HG02885 (cell line): ENCODE results near the gene PRRC2A.
"Not testable (repeated sequence)": the region's sequence is repeated elsewhere in the genome, so short reads cannot be mapped to it uniquely, and the experiment has no call there.

Experiments
- ATAC-seq: cut with Tn5 transposase; IDR thresholded peaks from one replicate; pipeline ENCODE4 v1.9.1; 2021; ENCODE audit warnings: mild to moderate bottlenecking; ENCODE audit not compliant: unreplicated experiment, poor library complexity

PRRC2A gene

DNA sequence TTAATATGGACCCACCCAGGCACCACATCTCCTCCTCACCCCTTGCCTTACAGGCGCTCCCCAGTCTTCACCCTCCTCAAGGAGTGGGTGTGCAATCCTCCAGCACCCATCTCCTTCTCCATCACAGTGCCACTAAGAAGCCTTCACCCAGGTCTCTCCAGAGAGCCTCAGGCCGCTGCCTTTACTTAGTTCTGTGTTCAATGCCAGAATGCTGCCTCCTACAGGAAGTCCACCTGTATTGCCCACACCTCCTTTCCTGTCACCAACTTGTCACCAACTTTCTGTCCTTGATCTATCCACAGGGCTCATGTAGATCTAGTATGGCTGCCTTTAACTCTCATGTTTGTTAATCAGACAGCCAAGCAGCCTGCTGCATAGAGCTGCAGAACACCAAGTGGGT, 35.0 kb upstream of the PRRC2A start:
- no peak for ATAC-seq

DNA sequence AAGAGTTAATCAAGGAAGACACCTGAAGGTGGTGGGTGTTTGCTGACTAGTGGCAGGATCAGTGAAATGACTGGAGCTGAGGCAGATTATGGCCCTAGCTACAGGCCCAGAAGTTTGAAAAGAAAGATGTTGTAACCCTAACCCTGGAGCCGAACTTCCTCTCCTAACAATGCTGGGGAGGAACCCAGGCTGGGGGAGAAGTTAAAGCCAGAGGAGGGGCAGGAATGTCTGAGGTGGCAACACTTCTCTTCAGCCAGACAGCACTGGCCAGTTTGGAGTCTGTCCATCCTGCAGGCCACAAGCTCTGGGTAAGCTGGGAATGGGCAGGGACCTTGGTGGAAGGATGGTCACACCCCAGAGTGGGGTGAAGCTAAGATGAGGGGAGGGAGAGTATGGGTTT, 34.5 kb upstream of the PRRC2A start, which contains the start of gene LST1:
LST1 (plus strand) TSS at position 270 of the 400 bp plus-strand sequence. CDS start 1,023 bp downstream, outside the sequence.
- no peak for ATAC-seq

DNA sequence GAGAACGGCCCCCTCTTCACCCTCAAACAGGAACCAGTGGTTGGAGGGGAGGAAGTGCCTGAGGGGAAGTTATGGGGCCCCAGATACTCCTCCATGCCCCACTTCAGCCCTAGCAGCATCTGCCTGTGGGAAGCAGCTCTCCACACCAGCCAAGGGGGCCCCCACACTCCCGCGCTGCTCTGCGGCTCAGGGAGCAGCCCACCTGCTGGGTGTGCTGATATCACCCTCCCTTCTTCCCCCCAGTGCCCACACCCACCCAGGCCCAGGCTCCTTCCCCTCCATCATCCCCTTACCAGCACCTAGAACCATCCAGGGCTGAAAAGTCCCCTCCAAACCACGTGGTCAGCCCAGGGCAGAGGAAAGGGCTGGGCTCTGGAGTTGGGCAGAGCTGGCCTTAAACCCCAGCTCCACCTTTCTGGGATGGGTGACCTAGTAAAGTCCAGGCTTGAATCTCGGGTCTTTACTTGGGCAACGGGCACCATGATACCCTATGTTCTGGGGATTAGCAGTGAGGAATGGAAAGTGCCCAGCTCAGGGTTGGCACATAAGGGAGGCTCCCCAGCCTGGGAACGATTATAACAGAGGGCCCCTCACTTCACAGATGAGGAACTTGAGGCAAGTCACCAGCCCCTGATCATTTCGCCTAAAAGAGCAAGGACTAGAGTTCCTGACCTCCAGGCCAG, 33.8 kb upstream of the PRRC2A start:
- no peak for ATAC-seq

DNA sequence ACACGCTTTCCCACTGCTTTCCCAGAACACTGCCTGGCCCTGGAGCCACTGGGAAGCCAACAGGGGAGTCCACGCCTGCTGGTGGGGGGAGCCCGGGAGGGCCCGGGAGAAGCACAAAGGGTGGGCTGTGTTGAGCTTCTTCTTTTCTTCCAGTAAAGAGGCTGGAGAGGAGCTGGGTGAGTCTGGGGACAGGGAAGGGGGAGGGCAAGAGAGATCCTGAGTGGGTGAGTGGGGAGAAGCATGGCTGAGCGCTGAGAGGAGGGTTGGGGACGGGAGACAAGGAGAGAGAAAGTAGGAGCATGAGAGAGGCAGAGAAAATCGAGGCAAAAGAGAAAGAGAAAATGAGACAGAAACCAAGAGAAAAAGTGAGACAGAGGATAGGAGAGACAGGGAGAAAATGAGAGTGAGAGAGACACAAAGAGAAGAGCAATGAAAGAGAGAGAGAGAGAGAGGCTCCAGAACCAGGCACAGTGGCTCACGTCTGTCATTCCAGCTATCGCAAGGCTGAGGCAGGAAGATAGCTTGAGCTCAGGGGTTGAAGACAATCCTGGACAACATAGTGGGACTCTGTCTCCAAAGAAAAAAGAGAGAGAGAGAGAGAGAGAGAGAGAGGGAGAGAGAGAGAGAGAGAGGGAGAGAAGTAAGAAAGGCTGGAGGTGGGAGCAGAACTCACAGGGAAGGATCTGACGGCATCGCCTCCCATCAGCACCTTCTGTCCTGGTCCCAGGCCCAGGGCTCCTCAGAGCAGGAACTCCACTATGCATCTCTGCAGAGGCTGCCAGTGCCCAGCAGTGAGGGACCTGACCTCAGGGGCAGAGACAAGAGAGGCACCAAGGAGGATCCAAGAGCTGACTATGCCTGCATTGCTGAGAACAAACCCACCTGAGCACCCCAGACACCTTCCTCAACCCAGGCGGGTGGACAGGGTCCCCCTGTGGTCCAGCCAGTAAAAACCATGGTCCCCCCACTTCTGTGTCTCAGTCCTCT, 32.4 kb upstream of the PRRC2A start:
- ATAC-seq, result no peak

DNA sequence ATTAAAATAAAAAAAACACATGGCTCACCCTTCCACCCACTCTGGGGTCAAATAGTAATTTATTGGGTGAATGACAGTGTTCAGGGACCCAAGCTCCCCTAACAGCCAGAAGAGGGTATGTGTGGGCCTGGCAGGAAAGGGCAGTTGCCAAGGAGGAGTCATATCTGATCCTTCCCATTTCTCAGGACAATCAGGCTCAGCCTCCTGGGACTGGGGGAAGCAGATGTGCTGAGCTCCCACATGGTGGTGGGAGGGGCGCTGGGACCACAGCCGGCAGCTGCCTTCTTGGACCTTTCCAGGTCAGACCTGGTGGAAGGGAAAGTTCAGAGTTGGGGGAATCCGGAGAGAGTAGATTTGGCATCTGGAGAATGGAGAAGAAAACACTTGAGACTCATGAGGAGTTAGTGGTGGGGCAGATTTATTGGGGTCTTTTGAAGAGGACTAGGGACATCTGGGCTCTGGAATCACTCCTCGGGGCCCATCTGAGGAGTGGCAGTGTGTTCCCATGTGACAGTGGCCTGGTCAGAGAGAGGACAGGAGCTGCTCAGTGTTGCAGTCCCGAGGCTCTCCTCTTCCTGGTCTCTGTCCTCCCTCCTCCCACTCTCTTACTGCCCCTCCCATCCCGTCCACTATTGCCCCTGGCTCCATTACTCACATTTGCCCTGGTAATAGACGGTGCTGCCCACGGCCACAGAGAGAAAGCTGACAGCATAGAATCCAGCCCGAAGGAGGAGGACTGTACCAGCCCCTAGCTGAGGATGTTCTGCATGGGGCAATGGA, 31.5 kb upstream of the PRRC2A start:
- ATAC-seq, result no peak

DNA sequence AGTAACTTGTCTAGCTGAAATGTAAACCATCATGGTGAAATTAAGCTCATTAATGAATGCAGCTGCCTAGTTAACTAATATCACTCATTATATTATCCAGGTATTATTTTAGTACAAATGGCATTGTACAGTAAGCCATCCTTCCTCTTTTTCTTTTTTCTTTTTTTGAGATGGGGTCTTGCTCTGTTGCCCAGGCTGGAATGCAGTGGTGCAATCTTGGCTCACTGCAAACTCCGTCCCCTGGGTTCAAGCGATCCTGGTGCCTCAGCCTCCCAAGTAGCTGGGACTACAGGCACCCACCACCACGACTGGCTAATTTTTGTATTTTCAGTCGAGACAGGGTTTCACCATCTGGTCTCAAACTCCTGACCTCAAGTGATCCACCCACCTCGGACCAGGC, 29.8 kb upstream of the PRRC2A start:
- not testable (repeated sequence) for ATAC-seq

DNA sequence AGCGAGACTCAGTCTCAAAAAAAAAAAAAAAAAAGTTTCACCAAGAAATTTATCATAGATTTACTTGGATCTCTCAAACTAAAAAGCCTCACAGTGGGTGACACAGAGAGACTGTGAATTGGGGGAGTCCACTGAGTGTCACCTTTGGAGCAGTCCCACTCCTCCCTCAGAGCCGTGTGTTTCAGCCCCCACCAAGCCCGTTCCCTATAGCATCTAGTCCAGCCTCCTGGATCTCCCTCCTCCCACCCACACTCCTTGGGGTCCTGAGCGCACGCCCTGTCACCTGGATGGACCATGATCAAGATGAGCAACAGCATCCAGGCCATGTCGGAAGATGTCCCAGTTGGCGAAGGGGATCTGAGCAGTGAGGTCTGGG, 28.1 kb upstream of the PRRC2A start:
- no peak for ATAC-seq

DNA sequence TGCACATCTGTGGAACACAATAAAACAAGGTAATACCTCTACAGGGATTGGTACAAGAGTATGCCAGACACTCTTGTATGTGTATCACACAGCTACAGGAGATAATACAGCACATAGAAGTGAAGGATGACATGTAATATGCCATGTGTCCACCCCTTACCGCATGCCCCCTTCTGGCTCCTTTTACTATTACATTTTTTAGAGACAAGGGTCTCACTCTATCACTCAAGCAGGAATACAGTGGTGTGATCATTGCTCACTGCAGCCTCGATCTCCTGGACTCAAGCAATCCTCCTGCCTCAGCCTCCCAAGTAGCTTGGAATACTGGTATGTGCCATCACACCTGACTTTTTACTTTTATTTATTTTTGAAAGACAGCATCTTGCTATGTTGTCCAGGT, 23.5 kb upstream of the PRRC2A start:
- ATAC-seq, result no peak

DNA sequence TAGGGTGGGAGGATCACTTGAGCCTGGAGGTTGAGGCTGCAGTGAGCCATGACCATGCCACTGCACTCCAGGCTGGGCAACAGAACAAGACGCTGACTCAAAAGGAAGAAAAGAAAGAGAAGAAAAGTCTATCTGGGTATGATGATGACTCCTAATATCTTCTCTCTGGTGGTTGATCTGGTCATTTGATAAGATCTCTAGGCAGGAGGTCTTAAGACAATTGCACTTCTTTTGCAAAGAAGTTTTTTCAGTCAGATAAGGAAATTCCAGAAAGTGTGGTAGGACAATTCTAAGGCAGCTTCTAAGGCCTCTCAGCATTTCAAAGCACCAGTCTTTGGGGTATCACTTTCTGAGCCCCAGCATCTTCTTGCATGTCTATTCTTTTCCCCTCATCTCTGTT, 13.2 kb upstream of the PRRC2A start:
- ATAC-seq, result no peak

DNA sequence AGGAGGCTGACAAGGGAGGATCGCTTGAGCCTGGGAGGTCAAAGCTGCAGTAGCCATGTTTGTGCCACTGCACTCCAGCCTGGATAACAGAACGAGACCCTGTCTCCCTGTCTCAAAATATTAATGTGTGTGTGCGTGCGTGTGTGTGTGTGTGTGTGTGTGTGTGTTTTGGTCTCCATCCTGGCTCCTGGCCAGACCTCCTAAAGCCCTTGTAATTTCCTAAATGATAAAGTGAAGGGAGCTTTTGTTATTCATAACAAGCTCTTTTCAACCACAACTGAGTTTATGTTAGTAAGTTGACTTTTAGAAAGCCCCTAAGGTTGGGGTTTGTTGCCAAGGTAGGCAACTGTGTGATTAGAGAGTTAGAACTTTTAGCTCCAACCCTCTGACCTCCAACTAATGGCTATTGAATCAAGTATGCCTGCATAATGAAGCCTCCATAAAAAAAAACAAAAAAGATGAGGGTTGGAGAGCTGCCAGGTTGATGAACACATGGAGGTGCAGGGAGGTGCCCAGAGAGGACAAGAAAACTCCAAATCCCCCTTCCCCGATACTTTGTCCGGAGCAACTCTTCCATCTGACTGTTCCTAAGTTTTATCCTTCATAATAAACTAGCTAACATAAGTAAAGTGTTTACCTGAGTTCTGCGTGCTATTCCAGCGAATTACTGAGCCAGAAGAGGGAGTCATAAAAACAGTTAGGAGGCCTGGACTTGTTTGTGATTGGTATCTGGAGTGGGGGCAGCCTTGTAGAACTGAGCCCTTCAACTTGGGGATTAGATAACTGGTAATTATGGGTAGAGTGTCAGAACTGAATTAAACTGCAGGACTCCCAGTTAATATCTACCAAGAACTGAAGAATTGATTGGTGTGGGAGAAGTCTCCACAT, 10.8 kb upstream of the PRRC2A start:
- no peak for ATAC-seq

DNA sequence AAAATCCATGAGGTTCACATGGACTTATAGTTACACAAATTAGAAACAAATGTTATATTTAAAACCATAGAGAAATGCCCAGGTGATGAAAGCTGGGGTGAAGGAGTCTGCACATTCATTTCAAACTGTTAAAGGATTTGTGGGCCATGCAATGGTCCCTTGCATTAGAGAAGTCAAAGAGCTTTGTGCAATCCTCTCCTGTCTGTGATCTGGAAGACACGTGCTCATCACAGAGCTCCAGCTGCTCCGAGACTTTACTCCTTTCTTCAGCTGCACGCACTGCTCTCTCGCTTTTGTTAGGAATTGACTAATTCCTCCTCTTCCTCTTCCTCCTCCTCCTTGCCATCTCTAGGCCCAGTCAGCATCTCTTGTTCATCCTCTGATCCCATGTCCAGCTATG, 9.5 kb upstream of the PRRC2A start:
- ATAC-seq, result no peak

DNA sequence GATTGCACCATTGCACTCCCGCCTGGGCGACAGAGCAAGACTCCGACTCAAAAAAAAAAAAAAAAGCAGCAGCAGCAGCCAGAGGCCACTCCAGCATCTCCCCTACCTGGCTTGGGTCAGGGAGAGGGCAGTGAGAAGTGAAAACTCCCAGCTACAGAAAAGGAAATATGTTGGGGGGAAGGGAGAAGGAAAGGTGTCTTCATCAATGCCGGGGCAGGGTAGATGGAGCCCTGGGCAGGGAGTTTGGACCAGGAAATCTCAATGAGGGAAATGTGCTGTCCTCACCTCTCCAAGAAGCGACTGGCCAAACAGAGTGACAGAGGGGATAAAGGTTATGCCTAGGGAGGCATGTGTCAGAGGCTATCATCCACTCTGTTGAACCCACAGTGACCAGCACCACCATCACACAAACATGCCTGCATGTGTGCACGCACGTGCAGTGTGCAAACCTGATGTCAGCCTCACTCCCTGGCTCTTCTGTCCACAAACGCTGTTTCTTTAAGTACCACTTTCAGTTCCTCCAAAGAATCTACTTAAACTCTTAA, 6.4 kb upstream of the PRRC2A start:
- no peak for ATAC-seq

DNA sequence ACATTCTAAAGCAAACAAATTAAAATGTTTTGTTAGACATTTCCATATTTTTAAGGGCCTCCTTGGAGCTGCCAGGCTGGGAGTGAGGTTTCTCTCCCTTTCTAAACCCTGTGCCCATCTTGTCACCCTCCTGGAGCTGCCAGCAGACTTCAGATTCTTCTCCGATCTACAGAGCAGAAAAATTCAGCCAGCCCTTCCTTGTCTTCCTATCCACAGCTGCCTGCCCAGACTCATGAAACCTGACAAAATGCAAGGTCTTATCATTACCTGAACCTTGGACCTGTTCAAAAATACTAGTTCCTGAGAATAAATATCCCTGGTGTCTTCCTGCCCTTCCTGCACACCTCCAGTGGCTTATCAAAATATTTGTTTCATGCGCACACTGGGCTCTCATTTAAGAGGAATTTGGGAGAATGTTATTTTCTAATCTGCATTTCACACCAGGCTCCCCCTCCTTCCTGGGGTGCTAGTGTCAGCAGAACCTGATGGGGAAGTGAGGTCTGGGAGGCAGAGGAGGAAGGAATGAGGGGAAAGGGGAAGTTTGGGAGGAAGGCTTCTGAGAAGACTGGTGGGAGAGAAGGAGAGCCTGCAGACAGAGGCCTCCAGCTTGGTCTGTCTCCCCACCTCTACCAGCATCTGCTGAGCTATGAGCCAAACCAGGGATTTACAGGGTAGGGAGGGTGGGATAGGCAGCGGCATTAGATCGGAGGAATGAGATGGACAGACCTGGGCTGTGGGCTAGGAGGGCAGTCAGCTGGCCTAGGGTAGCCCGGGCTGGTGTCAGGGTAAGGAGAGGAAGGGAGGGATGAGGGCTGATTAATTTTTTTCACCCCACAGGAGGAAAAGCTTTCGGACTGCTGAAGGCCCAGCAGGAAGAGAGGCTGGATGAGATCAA, 5.6 kb upstream of the PRRC2A start, which contains the start of gene AIF1:
AIF1 (plus strand) TSS at position 551 of the 895 bp plus-strand sequence; CDS start at position 647, 96 bp downstream.
- ATAC-seq, result no peak

DNA sequence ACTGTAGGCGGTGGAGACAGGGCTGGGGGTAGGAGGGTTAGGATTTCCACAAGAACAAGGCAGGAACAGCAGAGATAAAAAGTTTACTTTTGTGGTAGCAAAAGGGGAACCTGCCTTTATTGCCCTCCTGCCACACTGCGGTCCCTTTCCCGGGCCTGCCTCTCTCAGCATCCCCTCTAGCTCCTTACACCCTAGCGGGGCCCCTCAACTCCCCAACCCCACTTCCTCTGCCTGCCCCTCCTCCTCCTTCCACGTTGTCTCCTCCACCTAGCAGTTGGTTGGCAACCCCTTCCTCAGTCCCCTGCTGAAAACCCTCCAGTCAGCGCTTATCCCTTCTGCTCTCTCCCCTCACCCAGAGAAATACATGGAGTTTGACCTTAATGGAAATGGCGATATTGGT, 4.8 kb upstream of the PRRC2A start:
- ATAC-seq, result no peak

DNA sequence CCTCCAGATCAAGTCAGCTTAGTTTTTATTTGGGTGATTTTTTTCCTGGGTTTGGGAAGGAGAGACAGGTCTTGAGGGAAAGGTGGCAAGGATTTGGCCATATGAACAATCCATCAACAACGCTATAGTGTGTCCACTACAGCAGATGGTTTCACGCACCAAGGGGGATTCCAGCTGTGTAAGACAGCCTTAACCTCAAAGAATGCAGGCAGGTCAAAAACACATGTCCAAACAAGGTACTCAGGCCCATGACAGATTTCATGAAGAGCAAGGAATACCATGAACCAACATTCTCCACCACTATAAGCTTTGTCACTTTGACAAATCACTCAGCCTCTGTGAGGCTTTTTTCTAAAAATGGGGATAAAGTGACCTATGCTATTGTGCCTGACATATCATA, 3.5 kb upstream of the PRRC2A start:
- no peak for ATAC-seq

DNA sequence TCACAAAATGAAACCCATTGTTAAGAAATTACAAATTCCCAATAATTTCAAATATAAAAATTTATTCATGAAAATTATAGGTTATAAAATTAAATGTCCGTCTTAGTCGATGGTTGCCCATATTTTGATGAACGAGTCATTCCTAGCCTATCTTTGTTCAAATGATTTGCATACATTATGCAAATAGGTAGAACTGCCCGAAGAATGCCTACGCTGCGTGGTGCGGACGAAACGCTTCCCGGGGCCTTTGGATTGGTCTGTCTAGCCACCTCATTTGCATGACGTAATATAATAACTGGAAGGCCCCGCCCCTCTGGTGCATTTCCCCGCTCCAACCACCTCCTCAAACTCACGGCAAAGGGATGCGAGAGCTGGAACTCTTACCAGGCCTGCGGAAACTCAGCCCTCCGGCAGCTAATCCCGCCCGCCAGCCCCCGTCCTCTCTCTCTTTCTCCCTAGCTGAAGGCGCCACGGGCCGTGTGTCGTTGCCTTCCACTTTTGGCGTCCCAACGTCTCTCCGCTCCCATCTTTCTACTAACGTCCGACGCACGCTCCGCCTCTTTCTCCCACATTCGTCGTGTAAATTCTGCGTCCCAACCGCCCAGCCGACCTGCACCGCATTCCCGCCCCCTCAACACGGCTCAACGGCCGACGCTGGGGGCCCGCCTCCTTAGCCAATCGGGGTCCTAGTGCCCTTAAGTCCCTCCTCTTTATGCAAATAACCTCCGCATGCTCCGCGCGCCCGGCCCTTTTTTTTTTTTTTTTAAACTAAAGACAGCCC, 520 bp upstream of the PRRC2A start:
- ATAC-seq, result peak; percentile 85

DNA sequence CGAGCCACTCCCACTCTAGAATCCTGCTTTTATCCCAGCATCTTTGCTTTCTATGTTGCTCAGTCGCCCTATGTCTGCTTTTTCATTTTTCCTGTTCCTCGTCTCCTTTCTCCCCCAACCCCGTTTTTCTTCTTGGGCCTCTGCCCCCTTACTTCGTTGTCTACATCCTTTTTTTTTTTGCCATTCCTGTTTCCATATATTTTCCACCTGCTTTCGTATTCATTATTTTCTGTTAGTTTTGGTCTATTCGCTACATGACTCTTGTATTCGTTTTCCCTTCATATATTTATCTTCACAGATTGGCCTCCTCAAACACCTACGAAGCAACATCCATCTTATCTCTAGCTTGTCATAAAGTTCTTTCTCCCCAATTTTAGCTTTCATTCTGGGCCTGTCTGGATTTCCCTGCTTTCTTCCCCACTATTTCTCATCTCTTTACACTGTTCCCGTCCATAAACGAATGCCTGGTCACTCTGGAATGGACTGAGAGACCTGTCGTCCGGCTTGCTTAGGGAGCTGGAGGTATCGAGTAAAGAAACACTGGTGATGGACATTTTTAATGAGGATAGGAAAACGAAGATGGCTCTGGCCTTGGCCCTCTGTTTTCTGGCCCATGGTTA, 915 bp downstream of the PRRC2A start:
- no peak for ATAC-seq
